Mammary epithelial cell (primary cell): ENCODE data around the gene SLC6A19.

Experiments used
- EZH2 ChIP-seq: IDR thresholded peaks from 2 replicates; pipeline ENCODE4 v1.6.1; 2012; ENCODE audit warnings: low read length, inconsistent platforms, borderline replicate concordance
- TF ChIP-seq, protein P1 (sequence below), 2 donors: IDR thresholded peaks in 1 of 2; conservative IDR thresholded peaks in 1 of 2; 2 replicates each; pipeline ENCODE4 v1.5.1; 2011 to 2012; ENCODE audit warnings: inconsistent platforms in 2 of 2, low read length in 2 of 2, mild to moderate bottlenecking in 2 of 2, control low read depth in 1 of 2, low read depth in 1 of 2; ENCODE audit not compliant: insufficient read depth in 1 of 2; ENCODE audit errors: extremely low read depth in 1 of 2

DNA sequence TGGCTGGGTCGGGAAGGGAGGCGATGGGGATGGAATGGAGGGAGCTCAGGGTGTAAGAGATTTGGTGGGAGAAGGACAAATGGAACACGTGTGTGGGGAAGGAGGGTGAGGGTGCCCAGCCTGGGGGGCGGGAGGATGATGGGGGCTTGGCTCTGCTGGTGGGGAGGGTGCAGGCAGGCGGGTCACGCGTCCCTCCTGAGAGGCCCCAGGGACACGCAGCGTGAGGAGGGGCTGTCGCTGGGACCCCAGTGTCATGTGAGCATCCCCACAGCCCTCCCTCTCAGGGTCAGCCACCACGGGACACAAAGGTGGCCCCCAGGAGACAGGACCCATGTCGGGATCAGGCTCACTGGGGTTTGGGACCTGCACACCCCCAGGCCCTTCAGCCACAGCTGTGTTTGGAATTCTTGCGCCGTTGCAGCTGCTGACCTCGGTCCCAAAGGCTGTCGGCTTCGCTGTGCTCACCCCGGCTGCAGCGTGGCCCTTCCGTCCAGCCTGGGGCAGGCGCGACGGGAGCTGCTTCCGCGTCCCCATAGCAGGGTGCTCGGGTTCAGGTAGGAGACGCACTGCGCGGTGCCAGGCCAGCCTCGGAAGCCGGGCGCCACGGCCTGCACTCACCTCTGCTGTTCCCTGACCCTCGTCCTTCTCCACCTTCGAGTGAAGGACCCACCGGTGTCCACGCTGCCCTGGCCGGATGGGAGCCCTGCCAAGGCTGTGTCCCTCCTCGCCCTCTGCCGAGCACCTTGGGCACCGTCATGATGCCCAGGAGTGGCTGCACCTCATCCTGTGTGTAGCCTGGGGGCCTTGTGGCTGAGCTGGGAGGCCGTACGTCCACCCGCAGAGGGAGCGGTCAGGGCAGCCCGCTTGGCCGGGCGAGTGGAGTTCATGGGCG is 5.4 kb downstream of the SLC6A19 start:
- TF ChIP-seq, protein P1, sequence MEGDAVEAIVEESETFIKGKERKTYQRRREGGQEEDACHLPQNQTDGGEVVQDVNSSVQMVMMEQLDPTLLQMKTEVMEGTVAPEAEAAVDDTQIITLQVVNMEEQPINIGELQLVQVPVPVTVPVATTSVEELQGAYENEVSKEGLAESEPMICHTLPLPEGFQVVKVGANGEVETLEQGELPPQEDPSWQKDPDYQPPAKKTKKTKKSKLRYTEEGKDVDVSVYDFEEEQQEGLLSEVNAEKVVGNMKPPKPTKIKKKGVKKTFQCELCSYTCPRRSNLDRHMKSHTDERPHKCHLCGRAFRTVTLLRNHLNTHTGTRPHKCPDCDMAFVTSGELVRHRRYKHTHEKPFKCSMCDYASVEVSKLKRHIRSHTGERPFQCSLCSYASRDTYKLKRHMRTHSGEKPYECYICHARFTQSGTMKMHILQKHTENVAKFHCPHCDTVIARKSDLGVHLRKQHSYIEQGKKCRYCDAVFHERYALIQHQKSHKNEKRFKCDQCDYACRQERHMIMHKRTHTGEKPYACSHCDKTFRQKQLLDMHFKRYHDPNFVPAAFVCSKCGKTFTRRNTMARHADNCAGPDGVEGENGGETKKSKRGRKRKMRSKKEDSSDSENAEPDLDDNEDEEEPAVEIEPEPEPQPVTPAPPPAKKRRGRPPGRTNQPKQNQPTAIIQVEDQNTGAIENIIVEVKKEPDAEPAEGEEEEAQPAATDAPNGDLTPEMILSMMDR (conservative IDR thresholded peaks at IDR 0.05 in 1 of 2, IDR thresholded peaks at IDR 0.05 in 1 of 2; ENCODE audit: extremely low read depth in 1 of 2, insufficient read depth in 1 of 2, low read depth in 1 of 2, low read length in 2 of 2): no peak
- no peak for TF ChIP-seq EZH2
